GM10248 (cell line): ENCODE measurements around the gene LDLRAD4.

Source experiments
- CTCF ChIA-PET: fragments of 300-600 bp; sonication (Branson Sonifier 250); formaldehyde crosslinking; extraction: SDS; loops from one replicate; lab custom pipeline; 2021; ENCODE audit warnings: antibody characterized with exemption; lab: Yijun Ruan, JAX
- POLR2A ChIA-PET: fragments of 350-650 bp; sonication (Branson Sonifier 250); formaldehyde crosslinking; extraction: SDS; loops from one replicate; lab custom pipeline; 2020; ENCODE audit warnings: antibody characterized with exemption; lab: Yijun Ruan, JAX
- DNase-seq: peaks from one replicate; pipeline ENCODE4 v3.0.0; 2012; ENCODE audit errors: extremely low spot score
- CTCF ChIP-seq: IDR thresholded peaks from 2 replicates; pipeline ENCODE4 v1.5.1; 2012; ENCODE audit warnings: mild to moderate bottlenecking, low read depth; ENCODE audit errors: extremely low read depth, missing control alignments, control extremely low read depth

Gene LDLRAD4

DNA sequence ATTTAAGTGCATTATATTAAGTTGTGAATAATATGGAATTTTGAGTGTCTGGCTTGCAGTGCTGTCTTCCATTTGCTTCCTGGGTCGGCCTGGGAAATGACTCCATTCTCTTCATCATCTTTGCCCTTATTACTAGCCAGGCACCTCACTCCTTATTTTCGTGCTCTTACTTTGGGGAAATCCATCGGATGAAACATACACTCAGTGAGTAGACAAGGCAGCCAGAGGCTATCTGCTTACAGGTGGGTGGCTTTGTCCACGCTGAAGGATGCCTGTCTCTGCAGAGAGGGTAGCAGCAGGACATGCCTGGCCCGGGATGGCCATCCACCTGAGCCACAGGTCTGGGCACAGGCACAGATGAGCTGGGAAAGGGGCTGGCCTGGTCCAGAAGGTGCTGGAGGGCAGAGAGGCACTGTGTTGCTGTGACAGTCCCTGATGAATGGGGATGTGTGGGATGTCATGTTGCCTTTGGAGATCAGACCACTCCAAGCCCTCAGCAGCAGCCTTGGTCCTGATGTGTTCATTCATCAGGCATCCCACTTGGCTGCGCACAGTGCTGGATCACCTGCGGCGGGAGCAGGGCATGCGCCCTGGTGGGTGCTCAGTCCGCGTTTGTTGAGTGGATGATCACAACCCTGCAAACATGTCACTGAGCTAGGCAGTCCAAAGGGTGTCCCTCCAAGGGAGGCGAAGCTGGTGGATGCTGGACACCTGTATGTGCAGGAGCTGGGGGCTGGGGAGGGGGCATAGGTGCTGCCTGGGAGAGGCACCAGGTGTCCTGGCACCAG, 236.0 kb downstream of the LDLRAD4 start:
- no peak for DNase-seq
- CTCF ChIA-PET: interaction anchor here (1.1 kb wide), 1 partner anchor 9 kb away, joined by 3 read pairs; no protein-coding TSS in a partner anchor
- POLR2A ChIA-PET: no interaction called here
- no peak for TF ChIP-seq CTCF

- ChIA-PET CTCF (interaction anchor here (1.1 kb wide), 1 partner anchor 8 kb away, joined by 3 read pairs; no protein-coding TSS in a partner anchor), POLR2A (no interaction called here)
- TF ChIP-seq CTCF: no peak
- DNase-seq: no peak
These were observed 236.9 kb downstream of the LDLRAD4 start for GRCh38 chr18:13455471-13455870.

DNA sequence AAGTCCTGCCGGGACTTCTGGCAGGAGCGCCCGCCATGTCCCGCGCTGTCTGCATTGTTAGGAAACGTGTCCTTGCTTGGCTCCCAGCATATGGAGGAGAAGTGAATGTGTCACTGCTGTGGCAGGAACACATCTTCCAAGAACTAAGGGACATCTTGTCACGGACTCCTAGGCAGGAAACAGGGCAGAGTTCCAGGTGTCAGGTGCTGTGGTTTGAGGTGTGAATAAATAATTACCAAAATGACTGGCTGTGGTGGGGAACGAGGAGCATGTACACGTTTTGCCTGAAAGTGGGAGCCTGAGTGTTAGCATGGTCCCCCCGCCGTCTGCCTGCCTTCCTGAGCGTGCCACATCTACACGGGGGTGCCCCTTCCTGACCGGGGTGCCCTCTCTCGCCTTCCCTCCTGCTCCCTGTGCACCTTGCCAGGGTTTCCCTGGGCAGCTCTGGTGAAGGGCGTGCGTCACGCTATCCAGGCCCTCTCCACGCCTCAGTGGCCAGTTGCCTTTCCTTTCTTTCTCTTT, 237.5 kb downstream of the LDLRAD4 start:
- ChIA-PET CTCF (interaction anchor here (1.1 kb wide), 1 partner anchor 8 kb away, joined by 3 read pairs; no protein-coding TSS in a partner anchor), POLR2A (no interaction called here)
- no peak for TF ChIP-seq CTCF
- peak; percentile 53 for DNase-seq

DNA sequence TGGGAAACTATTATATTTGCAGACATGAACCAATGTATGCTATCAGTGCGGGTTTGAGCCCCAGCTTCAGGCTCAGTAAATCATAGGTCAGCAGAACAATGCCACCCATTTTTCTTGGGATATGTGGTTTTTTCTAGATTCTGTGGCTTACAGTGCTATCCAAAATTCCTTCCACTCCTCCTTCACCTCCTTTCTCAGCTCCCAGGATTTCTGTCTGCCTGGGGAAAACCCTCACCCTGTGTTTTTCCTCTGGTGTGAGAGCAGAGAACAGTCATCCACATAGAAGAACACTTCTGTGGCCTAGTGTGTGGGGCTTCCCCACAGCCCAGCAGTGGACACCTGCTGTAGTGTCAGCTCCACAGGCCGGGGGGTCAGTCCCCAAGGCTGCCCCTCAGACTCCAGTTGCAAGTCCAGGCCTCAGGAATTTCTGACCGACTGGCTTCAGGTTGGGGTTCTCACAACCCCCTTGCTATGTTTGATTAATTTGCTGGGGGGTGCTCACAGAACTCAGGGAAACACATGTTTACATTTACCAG, 238.2 kb downstream of the LDLRAD4 start:
- ChIA-PET POLR2A (no interaction called here), CTCF (no interaction called here)
- DNase-seq: no peak
- TF ChIP-seq CTCF: no peak

DNA sequence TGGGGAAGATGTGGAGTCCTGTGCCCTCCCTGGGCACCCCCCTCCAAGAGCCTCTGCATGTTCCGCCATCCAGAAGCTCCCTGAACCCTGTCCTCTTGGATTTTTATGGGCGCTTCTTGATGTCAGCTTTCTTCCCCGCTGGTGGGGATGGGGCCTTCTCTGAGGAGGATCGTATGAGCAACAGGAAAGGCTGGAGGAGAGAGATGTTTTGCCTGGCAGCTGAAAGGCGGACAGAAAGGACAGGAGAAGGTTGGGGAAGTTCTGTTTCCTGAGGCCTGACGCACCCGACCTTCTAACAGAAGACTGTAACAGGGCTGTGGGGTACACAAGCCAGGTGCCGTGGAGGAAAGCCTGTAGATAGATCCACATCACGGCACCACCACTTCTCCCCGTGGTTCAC, 238.8 kb downstream of the LDLRAD4 start:
- no peak for DNase-seq
- ChIA-PET POLR2A (no interaction called here), CTCF (no interaction called here)
- no peak for TF ChIP-seq CTCF

DNA sequence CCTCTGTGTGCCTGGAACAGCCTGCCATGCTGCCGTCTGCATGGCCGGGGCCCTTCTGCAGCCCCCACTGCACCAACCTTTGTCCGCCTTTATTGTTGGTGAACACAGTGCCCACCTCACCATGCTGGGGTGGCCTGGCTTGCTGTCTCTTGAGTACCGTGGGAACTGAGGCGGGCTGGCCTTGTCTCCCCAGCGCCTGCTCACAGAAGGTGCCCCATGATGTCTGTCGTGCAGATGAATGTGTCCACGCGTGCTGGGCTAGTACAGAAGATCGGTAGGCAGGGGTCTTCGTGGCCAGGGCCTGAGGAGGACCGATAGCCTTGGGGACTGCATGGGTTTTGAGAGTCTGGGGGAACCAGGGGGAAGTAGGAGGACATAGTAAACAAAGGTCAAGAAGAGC, 242.4 kb downstream of the LDLRAD4 start:
- CTCF ChIA-PET: no interaction called here
- POLR2A ChIA-PET: no interaction called here
- no peak for TF ChIP-seq CTCF
- DNase-seq: no peak
